Gastrocnemius medialis (tissue), 4 donors: ENCODE data around the gene GSAP.

ENCODE experiments used
- CTCF ChIP-seq, 5 experiments: fragments of 450-650 bp in 3 of 5; fragments of 200-600 bp in 2 of 5; sonication (generic) in 2 of 5; IDR thresholded peaks in 4 of 5; conservative IDR thresholded peaks in 1 of 5; 1 replicate in 4 of 5; 2 replicates in 1 of 5; pipeline ENCODE4 v1.5.1; 2016 to 2019; ENCODE audit warnings: antibody characterized with exemption in 5 of 5, mild to moderate bottlenecking in 3 of 5, moderate library complexity in 3 of 5
- POLR2A ChIP-seq, 2 donors: fragments of 450-650 bp; IDR thresholded peaks; one replicate each; pipeline ENCODE4 v1.6.1; 2017; ENCODE audit warnings: antibody characterized with exemption in 2 of 2, mild to moderate bottlenecking in 2 of 2, moderate library complexity in 2 of 2

GRCh38 chr7:77338260-77338659 is 77.9 kb downstream of the GSAP start:
- TF ChIP-seq CTCF (IDR thresholded peaks at IDR 0.05 in 4 of 5, conservative IDR thresholded peaks at IDR 0.05 in 1 of 5) (no peak), POLR2A (IDR thresholded peaks at IDR 0.05) (no peak)
